Measurements from ENCODE around the gene BCL2L12.

DNA sequence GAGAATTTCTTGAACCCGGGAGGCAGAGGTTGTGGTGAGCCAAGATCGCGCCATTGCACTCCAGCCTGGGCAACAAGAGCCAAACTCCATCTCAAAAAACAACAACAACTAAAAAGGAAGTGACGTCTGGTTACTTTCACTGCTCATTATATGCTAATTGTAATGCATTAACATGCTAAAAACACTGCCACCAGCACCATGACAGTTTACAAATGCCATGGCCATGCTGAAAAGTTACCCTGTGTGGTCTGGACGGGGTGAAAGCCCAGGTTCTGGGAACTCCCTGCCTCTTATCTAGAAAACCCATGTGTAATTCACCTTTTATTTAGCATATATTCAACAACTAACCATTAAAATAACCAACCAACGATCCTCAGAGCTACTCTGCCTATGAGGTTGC lies 53.3 kb downstream of the BCL2L12 start:
- TF ChIP-seq GATA2 (IDR thresholded peaks at IDR 0.05; ENCODE audit: low read depth, low read length) = no peak
- no peak for TF ChIP-seq GATA3 (IDR thresholded peaks at IDR 0.05; ENCODE audit: low read depth, low read length)
